KBM-7 (cell line): ENCODE results near the gene PFN3.

Experiments
- DNase-seq: peaks from one replicate; pipeline ENCODE4 v3.0.0-alpha.2; 2015
- in situ Hi-C: fragments of 300-500 bp; cut with MboI; formaldehyde crosslinking; loops from 2 replicates; pipeline ENCODE4 v1.14.3; 2020; ENCODE audit warnings: low sequenced_read_pairs, low pct_unique_long_range_greater_than_20kb, mixed read lengths

Gene PFN3

DNA sequence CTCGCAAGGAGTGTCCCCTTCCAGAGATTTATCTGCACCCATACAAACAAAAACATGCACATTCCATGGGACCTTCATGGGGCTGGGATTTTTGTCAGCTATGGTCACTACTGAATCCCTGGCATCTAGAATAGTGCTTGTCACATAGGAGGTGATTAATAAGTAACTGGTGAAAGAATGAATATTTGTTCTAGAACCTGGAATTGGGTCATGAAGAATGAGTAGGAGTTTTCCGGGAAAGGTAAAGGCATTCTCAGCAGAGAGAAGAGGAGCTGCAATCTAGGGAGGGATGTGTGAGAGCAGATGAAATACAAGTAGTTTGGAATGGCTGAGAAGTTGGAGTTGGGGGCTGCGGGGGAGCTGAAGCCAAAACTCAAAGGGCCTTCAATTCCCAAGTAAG lies 46.2 kb downstream of the PFN3 start:
- in situ Hi-C loops, result no loop called here
- DNase-seq, result no peak

DNA sequence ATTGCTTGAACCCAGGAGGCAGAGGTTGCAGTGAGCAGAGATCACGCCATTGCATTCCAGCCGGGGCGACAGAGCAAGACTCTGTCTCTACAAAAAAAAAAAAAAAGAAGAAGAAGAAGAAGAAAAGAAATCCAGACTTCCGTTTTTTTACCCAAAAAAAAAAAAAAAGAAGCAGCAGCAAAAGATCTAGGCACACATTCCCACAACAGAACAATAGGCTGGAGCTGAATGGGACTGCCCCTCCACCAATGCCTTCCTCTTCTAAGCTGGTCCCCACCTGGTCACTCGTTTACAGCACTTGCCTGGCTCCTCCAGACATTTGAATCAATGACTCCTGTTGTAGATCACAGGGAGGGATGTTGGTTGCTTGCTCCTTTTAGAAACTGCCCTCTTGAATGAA lies 47.4 kb downstream of the PFN3 start:
- in situ Hi-C loops, result no loop called here
- peak; percentile 83 for DNase-seq

GRCh38 chr5:177351392-177352329 lies 48.8 kb downstream of the PFN3 start, which contains the start of gene LMAN2:
Gene LMAN2 (minus strand): TSS chr5:177351668. CDS start chr5:177351647, 21 bp downstream.
- in situ Hi-C loops, result no loop called here
- peak; percentile 97 for DNase-seq

GRCh38 chr5:177350776-177351391 lies 49.6 kb downstream of the PFN3 start:
- DNase-seq, result no peak
- in situ Hi-C loops, result no loop called here
